Bronchial epithelial cell (primary cell): Measurements from ENCODE around the gene ALG2. TPM values are rescaled to one million over a fixed set of nuclear protein-coding genes. Genes with fewer than 3 reads are reported as not detected.
"Not testable (repeated sequence)": the region's sequence is repeated elsewhere in the genome, so short reads cannot be mapped to it uniquely, and the experiment has no call there.

ENCODE experiments used
- DNase-seq: peaks from one replicate; pipeline ENCODE4 v3.0.0-alpha.2; 2010; ENCODE audit warnings: low read depth
- FAIRE-seq: peaks from 2 replicates; lab custom pipeline; 2011; peaks lifted over from hg19 to GRCh38; lab: Jason Lieb, UNC
- H3K27me3 ChIP-seq: 2 replicates; pipeline ENCODE4 v1.5.1; 2011; ENCODE audit warnings: low read length; ENCODE audit not compliant: control insufficient read depth, insufficient read depth
- H3K36me3 ChIP-seq: 2 replicates; pipeline ENCODE4 v1.5.1; 2011; ENCODE audit warnings: low read length; ENCODE audit not compliant: control insufficient read depth, insufficient read depth
- H3K4me3 ChIP-seq: 2 replicates; pipeline ENCODE4 v1.5.1; 2011; ENCODE audit warnings: mild to moderate bottlenecking, low read depth, low read length, control low read depth
- total RNA-seq: library from RNA; depleted of rRNA; stranded (reverse); fragments of >200 nt; gene quantifications from 2 replicates; pipeline ENCODE4 v1.2.1, GENCODE V29; 2014
- TF ChIP-seq, protein P1 (sequence below): IDR thresholded peaks from 2 replicates; pipeline ENCODE4 v1.5.1; 2011; ENCODE audit warnings: mild to moderate bottlenecking, moderate library complexity, low read length, control low read depth, inconsistent platforms; ENCODE audit not compliant: insufficient read depth, severe bottlenecking

Gene ALG2
- total RNA-seq, 1 donor from 2014 or later: 33.2 TPM

DNA sequence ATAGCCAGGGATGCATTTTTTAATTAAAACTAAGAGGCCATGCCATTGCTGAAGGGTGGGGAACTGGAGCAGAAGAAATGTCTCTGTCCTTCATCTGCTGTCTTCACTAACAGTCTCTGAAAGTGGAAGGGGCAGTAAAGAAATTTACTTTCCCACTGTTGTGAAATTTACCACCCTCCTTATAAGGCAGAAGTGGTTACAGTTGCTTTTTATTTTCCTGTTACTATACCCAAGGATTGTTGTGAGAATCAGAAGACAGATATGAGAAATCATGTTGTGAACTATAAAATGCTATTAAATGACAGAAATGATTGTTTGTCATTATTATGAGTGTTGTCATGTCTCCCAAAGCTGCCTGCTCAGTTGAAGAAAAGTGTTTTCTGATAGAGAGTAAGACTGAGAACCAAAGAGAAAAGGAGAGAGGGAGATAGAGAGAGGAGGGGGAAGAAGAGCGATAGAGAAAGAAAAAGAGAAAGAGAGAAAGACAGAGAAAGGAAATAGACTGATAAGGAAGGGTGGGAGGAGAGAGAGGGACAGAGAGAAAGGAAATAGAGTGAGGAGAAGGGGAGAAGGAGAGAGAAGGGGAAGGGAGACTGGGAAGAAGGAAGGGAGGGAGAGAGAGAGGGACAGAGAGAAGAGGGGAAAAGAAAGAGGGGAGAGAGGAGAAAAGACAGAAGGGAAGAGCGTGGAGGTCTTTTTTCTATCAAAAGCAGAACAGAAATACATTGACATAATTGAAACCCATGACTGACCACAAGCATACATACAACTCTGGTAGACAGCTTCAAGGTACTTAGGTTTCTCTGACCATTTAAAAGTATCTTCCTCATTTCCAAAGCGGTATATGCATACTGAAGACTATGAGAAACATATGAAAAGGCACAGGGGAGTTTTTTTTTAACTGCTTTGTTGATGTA is 22.9 kb upstream of the ALG2 start:
- DNase-seq (no peak), FAIRE-seq (no peak)
- no peaks in the 10 kb centered on the region for H3K27me3 ChIP-seq
- TF ChIP-seq, protein P1, sequence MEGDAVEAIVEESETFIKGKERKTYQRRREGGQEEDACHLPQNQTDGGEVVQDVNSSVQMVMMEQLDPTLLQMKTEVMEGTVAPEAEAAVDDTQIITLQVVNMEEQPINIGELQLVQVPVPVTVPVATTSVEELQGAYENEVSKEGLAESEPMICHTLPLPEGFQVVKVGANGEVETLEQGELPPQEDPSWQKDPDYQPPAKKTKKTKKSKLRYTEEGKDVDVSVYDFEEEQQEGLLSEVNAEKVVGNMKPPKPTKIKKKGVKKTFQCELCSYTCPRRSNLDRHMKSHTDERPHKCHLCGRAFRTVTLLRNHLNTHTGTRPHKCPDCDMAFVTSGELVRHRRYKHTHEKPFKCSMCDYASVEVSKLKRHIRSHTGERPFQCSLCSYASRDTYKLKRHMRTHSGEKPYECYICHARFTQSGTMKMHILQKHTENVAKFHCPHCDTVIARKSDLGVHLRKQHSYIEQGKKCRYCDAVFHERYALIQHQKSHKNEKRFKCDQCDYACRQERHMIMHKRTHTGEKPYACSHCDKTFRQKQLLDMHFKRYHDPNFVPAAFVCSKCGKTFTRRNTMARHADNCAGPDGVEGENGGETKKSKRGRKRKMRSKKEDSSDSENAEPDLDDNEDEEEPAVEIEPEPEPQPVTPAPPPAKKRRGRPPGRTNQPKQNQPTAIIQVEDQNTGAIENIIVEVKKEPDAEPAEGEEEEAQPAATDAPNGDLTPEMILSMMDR: no peak
- H3K36me3 ChIP-seq: no peaks in the 10 kb centered on the region
- H3K4me3 ChIP-seq: no peak overlapping the region

GRCh38 chr9:99241106-99241505 is 19.4 kb upstream of the ALG2 start:
- no peaks in the 10 kb centered on the region for H3K36me3 ChIP-seq
- no peak for DNase-seq
- H3K4me3 ChIP-seq: no peak overlapping the region
- H3K27me3 ChIP-seq: no peaks in the 10 kb centered on the region
- no peak for FAIRE-seq
- TF ChIP-seq, protein P1: no peak

GRCh38 chr9:99239341-99240060 is 17.8 kb upstream of the ALG2 start:
- TF ChIP-seq, protein P1: no peak
- Histone ChIP-seq H3K36me3 (no peaks in the 10 kb centered on the region), H3K27me3 (no peaks in the 10 kb centered on the region), H3K4me3 (no peak overlapping the region)
- no peak for FAIRE-seq
- no peak for DNase-seq

GRCh38 chr9:99238331-99238730 is 16.6 kb upstream of the ALG2 start:
- H3K36me3 ChIP-seq: no peaks in the 10 kb centered on the region
- TF ChIP-seq, protein P1: no peak
- FAIRE-seq: no peak

DNA sequence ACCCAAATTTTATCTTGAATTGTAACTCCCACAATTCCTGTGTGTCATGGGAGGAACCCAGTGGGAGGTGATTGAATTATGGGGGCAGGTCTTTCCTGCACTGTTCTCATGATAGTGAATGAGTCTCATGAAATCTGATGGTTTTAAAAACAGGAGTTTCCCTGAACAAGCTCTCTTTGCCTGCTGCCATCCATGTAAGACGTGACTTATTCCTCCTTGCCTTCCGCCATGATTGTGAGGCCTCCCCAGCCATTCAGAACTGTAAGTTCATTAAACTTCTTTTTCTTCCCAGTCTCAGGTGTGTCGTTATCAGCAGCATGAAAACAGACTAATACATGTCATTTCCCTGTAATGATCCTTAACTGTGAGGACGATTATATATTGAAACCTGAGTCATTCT is 16.1 kb upstream of the ALG2 start:
- not testable (repeated sequence) for DNase-seq, H3K36me3 ChIP-seq, H3K27me3 ChIP-seq, FAIRE-seq, H3K4me3 ChIP-seq

More at GRCh38 chr9:99238331-99238730, 16.6 kb upstream of the ALG2 start:
- DNase-seq: no peak
- Histone ChIP-seq H3K4me3 (no peak overlapping the region), H3K27me3 (no peaks in the 10 kb centered on the region)

DNA sequence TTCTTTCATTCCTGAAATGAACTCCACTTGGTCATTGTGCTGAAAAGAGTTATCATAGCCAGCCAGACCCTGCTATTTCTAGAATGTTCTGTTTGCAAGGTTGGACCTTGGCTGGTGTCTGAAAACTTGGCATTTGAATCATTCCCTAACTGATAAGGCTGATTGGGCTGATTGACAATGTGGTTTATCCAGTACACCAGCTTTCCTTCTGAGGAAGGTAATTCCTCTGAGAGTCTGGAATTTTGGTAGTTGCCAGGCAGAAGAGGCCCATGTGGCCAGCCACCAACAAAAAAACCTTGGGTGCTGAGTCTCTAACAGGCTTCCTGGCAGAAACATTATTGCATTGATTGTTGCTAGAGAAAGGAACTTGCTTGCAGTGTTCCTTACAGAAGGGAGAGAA is 15.6 kb upstream of the ALG2 start:
- peaks cover 2% of the 10 kb centered on the region for H3K36me3 ChIP-seq
- TF ChIP-seq, protein P1: no peak
- no peak overlapping the region for H3K4me3 ChIP-seq
- DNase-seq (no peak), FAIRE-seq (no peak)
- H3K27me3 ChIP-seq: no peaks in the 10 kb centered on the region
